Bronchial epithelial cell (primary cell): ENCODE data around the gene GRIK4. TPM values are rescaled to one million over a fixed set of nuclear protein-coding genes. Genes with fewer than 3 reads are reported as not detected.

Experiments
- DNase-seq: peaks from one replicate; pipeline ENCODE4 v3.0.0-alpha.2; 2010; ENCODE audit warnings: low read depth
- FAIRE-seq: peaks from 2 replicates; lab custom pipeline; 2011; peaks lifted over from hg19 to GRCh38; lab: Jason Lieb, UNC
- H3K27me3 ChIP-seq: 2 replicates; pipeline ENCODE4 v1.5.1; 2011; ENCODE audit warnings: low read length; ENCODE audit not compliant: control insufficient read depth, insufficient read depth
- H3K36me3 ChIP-seq: 2 replicates; pipeline ENCODE4 v1.5.1; 2011; ENCODE audit warnings: low read length; ENCODE audit not compliant: control insufficient read depth, insufficient read depth
- H3K4me3 ChIP-seq: 2 replicates; pipeline ENCODE4 v1.5.1; 2011; ENCODE audit warnings: mild to moderate bottlenecking, low read depth, low read length, control low read depth
- CTCF ChIP-seq: IDR thresholded peaks from 2 replicates; pipeline ENCODE4 v1.5.1; 2011; ENCODE audit warnings: mild to moderate bottlenecking, moderate library complexity, low read length, control low read depth, inconsistent platforms; ENCODE audit not compliant: insufficient read depth, severe bottlenecking
- total RNA-seq: library from RNA; depleted of rRNA; stranded (reverse); fragments of >200 nt; gene quantifications from 2 replicates; pipeline ENCODE4 v1.2.1, GENCODE V29; 2014

GRIK4 gene
- total RNA-seq, 1 donor from 2014 or later: not detected

DNA sequence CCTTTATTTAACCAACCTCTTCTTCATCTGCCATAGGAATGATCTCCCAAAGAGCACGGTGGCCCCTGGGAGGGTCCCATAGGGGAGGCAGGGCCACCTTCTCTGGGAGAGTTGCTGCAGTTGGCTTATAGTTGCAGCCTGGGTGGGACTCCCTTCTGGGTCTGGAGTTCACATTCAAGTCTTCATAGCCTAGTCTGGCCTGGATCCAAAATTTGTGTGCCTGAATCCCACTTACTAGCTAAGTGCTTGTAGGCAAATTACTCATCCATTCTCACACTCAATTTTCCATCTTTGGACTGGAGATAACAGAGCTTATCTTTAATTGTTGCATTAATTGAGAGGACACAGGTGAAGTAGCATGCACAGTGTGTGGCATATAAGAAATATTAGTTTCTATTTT is 163.6 kb downstream of the GRIK4 start:
- no peaks in the 10 kb centered on the region for H3K27me3 ChIP-seq
- no peaks in the 10 kb centered on the region for H3K36me3 ChIP-seq
- no peak for TF ChIP-seq CTCF
- no peak overlapping the region for H3K4me3 ChIP-seq
- FAIRE-seq (no peak), DNase-seq (no peak)

GRCh38 chr11:120676991-120677390 is 165.4 kb downstream of the GRIK4 start:
- no peak overlapping the region for H3K4me3 ChIP-seq
- DNase-seq (no peak), FAIRE-seq (no peak)
- H3K27me3 ChIP-seq: no peaks in the 10 kb centered on the region
- no peaks in the 10 kb centered on the region for H3K36me3 ChIP-seq
- no peak for TF ChIP-seq CTCF

- peak; percentile 27 for DNase-seq
- peaks cover 2% of the 10 kb centered on the region for H3K27me3 ChIP-seq
- TF ChIP-seq CTCF: no peak
- H3K36me3 ChIP-seq: no peaks in the 10 kb centered on the region
- H3K4me3 ChIP-seq: no peak overlapping the region
- no peak for FAIRE-seq
Observed at GRCh38 chr11:120680322-120680721, 168.8 kb downstream of the GRIK4 start.

DNA sequence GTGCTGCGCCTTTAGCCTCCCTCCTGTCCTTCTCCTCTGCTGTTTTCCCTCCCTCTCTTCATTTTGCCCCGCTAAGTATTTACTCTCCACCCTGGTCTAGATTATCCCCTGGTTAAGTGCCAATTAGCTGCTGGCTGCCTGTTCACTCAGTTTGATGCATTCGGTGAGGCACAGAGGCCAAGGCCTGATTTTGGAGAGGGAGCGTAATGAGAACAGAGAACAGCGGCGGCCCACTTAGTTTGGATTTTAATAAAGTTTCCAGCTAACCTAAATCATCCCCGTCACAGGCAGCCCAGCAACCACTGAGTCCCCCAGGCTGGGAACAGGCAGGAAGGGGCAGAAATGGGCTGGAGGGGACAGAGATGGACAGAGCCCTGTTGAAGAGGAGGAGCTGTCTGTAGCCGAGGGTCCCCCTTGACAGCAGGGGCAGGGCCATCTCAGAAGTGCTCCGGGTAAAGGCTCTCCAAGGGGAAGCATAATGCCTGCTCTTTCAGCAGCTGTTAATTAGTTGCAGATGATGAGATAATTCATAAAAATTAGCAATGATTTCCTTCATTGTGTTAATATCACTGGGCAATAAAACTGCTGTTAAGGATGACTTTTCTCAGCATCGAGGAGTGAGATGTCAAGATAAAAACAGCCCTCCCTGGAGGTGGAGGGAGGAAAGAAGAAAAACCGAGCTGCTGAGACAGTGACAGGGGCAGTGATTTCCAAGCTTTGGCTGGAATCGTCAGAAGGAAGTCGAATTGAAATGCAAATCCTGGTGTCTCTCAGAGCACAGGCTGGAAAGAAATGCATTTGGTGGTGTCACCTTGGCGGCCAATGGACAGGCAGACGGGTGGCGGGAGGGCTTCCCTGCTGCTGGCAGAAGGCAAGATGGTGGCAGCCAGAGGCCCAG is 170.1 kb downstream of the GRIK4 start:
- DNase-seq: no peak
- TF ChIP-seq CTCF: no peak
- Histone ChIP-seq H3K4me3 (no peak overlapping the region), H3K27me3 (peaks cover 2% of the 10 kb centered on the region), H3K36me3 (no peaks in the 10 kb centered on the region)
- no peak for FAIRE-seq

- Histone ChIP-seq H3K27me3 (peaks cover 2% of the 10 kb centered on the region), H3K4me3 (no peak overlapping the region), H3K36me3 (no peaks in the 10 kb centered on the region)
- no peak for TF ChIP-seq CTCF
- no peak for FAIRE-seq
- no peak for DNase-seq
Observed at GRCh38 chr11:120682332-120682649, 170.7 kb downstream of the GRIK4 start.
